GM21576 (cell line): ENCODE measurements around the gene B3GAT2.

Experiments used
- ATAC-seq: cut with Tn5 transposase; IDR thresholded peaks from one replicate; pipeline ENCODE4 v1.9.1; 2021; ENCODE audit warnings: mild to moderate bottlenecking, moderate library complexity; ENCODE audit not compliant: unreplicated experiment

B3GAT2 gene

GRCh38 chr6:70901324-70901723 is 55.5 kb downstream of the B3GAT2 start:
- no peak for ATAC-seq

- ATAC-seq: no peak
Observed at GRCh38 chr6:70900047-70900446, 56.8 kb downstream of the B3GAT2 start.

- no peak for ATAC-seq
Observed at GRCh38 chr6:70894001-70894400, 62.9 kb downstream of the B3GAT2 start.

GRCh38 chr6:70889270-70889669 is 67.6 kb downstream of the B3GAT2 start:
- ATAC-seq: no peak

- no peak for ATAC-seq
Observed at GRCh38 chr6:70886661-70887060, 70.2 kb downstream of the B3GAT2 start.

- no peak for ATAC-seq
Observed at GRCh38 chr6:70886071-70886470, 70.8 kb downstream of the B3GAT2 start.

GRCh38 chr6:70884074-70884983 is 72.5 kb downstream of the B3GAT2 start:
- no peak for ATAC-seq

- no peak for ATAC-seq
Observed at GRCh38 chr6:70879496-70879895, 77.4 kb downstream of the B3GAT2 start.

- no peak for ATAC-seq
Observed at GRCh38 chr6:70874181-70874913, 82.5 kb downstream of the B3GAT2 start.

- no peak for ATAC-seq
Observed at GRCh38 chr6:70872469-70872868, 84.4 kb downstream of the B3GAT2 start.

GRCh38 chr6:70864401-70864800 is 92.5 kb downstream of the B3GAT2 start:
- no peak for ATAC-seq

GRCh38 chr6:70863343-70863742 is 93.5 kb downstream of the B3GAT2 start:
- peak; percentile 33 for ATAC-seq

GRCh38 chr6:70860920-70861319 is 95.9 kb downstream of the B3GAT2 start:
- no peak for ATAC-seq

GRCh38 chr6:70860045-70860444 is 96.8 kb downstream of the B3GAT2 start:
- no peak for ATAC-seq

GRCh38 chr6:70857387-70858077 is 99.3 kb downstream of the B3GAT2 start:
- ATAC-seq: peak; percentile 100

GRCh38 chr6:70852667-70853246 is 104.1 kb downstream of the B3GAT2 start:
- ATAC-seq: no peak

- ATAC-seq: no peak
Observed at GRCh38 chr6:70849348-70850069, 107.4 kb downstream of the B3GAT2 start.

- ATAC-seq: no peak
Observed at GRCh38 chr6:70847106-70848084, 109.5 kb downstream of the B3GAT2 start.

- no peak for ATAC-seq
Observed at GRCh38 chr6:70846207-70846835, 110.5 kb downstream of the B3GAT2 start.
